Right atrium auricular region (tissue), 2 donors: ENCODE results near the gene AKT2. TPM values are rescaled to one million over a fixed set of nuclear protein-coding genes. Genes with fewer than 3 reads are reported as not detected.

Experiments used
- microRNA counts, 2 donors: library from miRNA; unstranded; fragments of <30 nt; microRNA quantifications; one replicate each; lab custom pipeline; 2016 to 2017
- microRNA-seq, 2 donors: library from miRNA; unstranded; fragments of <30 nt; microRNA quantifications; one replicate each; pipeline ENCODE4, GENCODE V29; 2016 to 2017; ENCODE audit warnings: borderline number of aligned reads in 2 of 2, borderline replicate concordance in 1 of 2
- total RNA-seq, 2 donors: library from RNA; depleted of rRNA; stranded (reverse); fragments of >200 nt; gene quantifications; one replicate each; pipeline ENCODE4 v1.1.0, GENCODE V29; 2016

AKT2 gene
- total RNA-seq, 2 donors from 2014 or later: 63.3 to 76.7 TPM

MicroRNA genes within 50 kb of the gene (microRNA counts, 767-probe panel; counts per million panel counts)
- microRNA hsa-miR-641 (lab: Ali Mortazavi, UCI): 0 to 496 counts per million in 2 donors

Small RNAs within 50 kb of the gene (microRNA-seq; reads per million reads assigned to microRNA genes)
- gene MIR641: 22.6 to 36.8 reads per million in 2 donors

Other genes with a start within 250 kb of the AKT2 start
- 10 to 100 TPM; 11.2 to 13.6 TPM for gene ZNF780B, start 229.1 kb downstream of the AKT2 start, total RNA-seq
- 1 to 10 TPM; 2.4 to 4.1 TPM for gene ZNF780A, start 194.4 kb downstream of the AKT2 start, total RNA-seq
- 10 to 100 TPM; 12.3 to 13.6 TPM for gene MAP3K10, start 93.9 kb downstream of the AKT2 start, total RNA-seq
- not detected for gene TTC9B, start 67.0 kb downstream of the AKT2 start, total RNA-seq
- gene CCNP, start 58.7 kb downstream of the AKT2 start, total RNA-seq: not detected
- gene C19orf47, start 63.1 kb upstream of the AKT2 start, total RNA-seq: 10 to 100 TPM; 58.2 to 88.2 TPM
- gene PLD3, start 63.4 kb upstream of the AKT2 start, total RNA-seq: 100 to 1,000 TPM; 273 to 315 TPM
- gene HIPK4, start 104.8 kb upstream of the AKT2 start, total RNA-seq: 1 to 10 TPM in 1 of 2 donors, not detected in 1; 1.0 TPM
- 1 to 10 TPM; 4.8 to 5.1 TPM for gene PRX, start 128.0 kb upstream of the AKT2 start, total RNA-seq
- 10 to 100 TPM; 12.7 to 27.2 TPM for gene SERTAD1, start 140.6 kb upstream of the AKT2 start, total RNA-seq
- 10 to 100 TPM; 19.2 to 25.4 TPM for gene SERTAD3, start 159.0 kb upstream of the AKT2 start, total RNA-seq
- gene BLVRB, start 180.4 kb upstream of the AKT2 start, total RNA-seq: 100 to 1,000 TPM; 123 to 199 TPM
- 1 to 10 TPM; 5.2 to 5.5 TPM for gene SPTBN4, start 181.7 kb upstream of the AKT2 start, total RNA-seq